ENCODE data around the gene ZDHHC17.

DNA sequence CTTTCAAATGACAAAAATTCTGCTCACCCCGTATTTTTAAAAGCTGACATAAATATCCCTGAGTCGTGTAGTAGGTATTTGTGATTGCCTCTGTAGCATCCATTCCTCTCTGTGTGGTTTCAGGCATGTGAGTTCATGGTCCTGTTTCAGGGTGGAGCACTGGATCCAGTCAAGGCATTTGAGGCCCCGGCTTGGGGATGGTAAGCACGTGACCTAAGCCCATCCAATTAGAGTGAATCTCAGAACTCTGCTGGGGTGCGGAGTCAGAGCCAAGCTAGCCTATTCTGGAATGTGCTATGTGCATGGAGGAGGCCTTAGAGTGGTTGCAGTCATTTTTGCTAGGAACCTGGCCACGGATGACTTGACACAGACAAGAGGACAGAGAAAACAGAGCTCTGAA, 119.2 kb downstream of the ZDHHC17 start:
- TF ChIP-seq, protein P1, sequence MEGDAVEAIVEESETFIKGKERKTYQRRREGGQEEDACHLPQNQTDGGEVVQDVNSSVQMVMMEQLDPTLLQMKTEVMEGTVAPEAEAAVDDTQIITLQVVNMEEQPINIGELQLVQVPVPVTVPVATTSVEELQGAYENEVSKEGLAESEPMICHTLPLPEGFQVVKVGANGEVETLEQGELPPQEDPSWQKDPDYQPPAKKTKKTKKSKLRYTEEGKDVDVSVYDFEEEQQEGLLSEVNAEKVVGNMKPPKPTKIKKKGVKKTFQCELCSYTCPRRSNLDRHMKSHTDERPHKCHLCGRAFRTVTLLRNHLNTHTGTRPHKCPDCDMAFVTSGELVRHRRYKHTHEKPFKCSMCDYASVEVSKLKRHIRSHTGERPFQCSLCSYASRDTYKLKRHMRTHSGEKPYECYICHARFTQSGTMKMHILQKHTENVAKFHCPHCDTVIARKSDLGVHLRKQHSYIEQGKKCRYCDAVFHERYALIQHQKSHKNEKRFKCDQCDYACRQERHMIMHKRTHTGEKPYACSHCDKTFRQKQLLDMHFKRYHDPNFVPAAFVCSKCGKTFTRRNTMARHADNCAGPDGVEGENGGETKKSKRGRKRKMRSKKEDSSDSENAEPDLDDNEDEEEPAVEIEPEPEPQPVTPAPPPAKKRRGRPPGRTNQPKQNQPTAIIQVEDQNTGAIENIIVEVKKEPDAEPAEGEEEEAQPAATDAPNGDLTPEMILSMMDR (IDR thresholded peaks at IDR 0.05) = no peak
- TF ChIP-seq POLR2A (IDR thresholded peaks at IDR 0.05) = no peak

Measured in sigmoid colon (tissue), 3 donors.